PC-9 (cell line): Measurements from ENCODE around the gene FGD6. TPM values are rescaled to one million over a fixed set of nuclear protein-coding genes. Genes with fewer than 3 reads are reported as not detected.

Source experiments
- BruUV-seq: library from RNA; stranded (reverse); fragments of 400-500 nt; replicated peaks from 2 replicates; lab custom pipeline; 2021; lab: Mats Ljungman, UMichigan
- CTCF ChIA-PET: fragments of 300-600 bp; sonication (Branson Sonifier 250); formaldehyde crosslinking; loops from one replicate; lab custom pipeline; 2022; ENCODE audit warnings: antibody characterized with exemption; lab: Charles Lee
- POLR2A ChIA-PET: fragments of 300-600 bp; sonication (Branson Sonifier 250); formaldehyde crosslinking; loops from one replicate; lab custom pipeline; 2022; ENCODE audit warnings: antibody characterized with exemption; ENCODE audit not compliant: unreplicated experiment; lab: Charles Lee
- DNase-seq, 2 experiments: peaks; one replicate each; pipeline versions ENCODE4 v3.0.0 to v3.0.0-alpha.2; 2015 to 2022; ENCODE audit warnings: mixed read lengths in 1 of 2
- H2AFZ ChIP-seq: fragments of 200-600 bp; sonication (generic); 2 replicates; pipeline ENCODE4 v1.8.1; 2017; ENCODE audit warnings: antibody characterized with exemption
- H3F3A ChIP-seq: fragments of 200-600 bp; sonication (generic); 2 replicates; pipeline ENCODE4 v1.8.1; 2017; ENCODE audit warnings: antibody characterized with exemption, mild to moderate bottlenecking, low read depth; ENCODE audit not compliant: insufficient read depth
- H3K27ac ChIP-seq: fragments of 200-600 bp; sonication (generic); 2 replicates; pipeline ENCODE4 v1.6.1; 2016; ENCODE audit warnings: mixed run types
- H3K27me3 ChIP-seq: fragments of 200-600 bp; sonication (generic); 2 replicates; pipeline ENCODE4 v1.6.1; 2016; ENCODE audit warnings: low read depth, mixed run types; ENCODE audit not compliant: insufficient read depth
- H3K36me3 ChIP-seq: fragments of 200-600 bp; sonication (generic); 2 replicates; pipeline ENCODE4 v1.6.1; 2016; ENCODE audit warnings: low read depth, mixed run types
- H3K4me1 ChIP-seq: fragments of 200-600 bp; sonication (generic); replicated peaks from 2 replicates; pipeline ENCODE4 v1.6.1; 2016; ENCODE audit warnings: mixed run types; ENCODE audit not compliant: insufficient read depth
- H3K4me2 ChIP-seq: fragments of 200-600 bp; sonication (generic); 2 replicates; pipeline ENCODE4 v1.6.1; 2017; ENCODE audit warnings: mixed run types
- H3K4me3 ChIP-seq: fragments of 200-600 bp; sonication (generic); 2 replicates; pipeline ENCODE4 v1.6.1; 2016; ENCODE audit warnings: mixed run types
- H3K79me2 ChIP-seq: fragments of 200-600 bp; sonication (generic); 2 replicates; pipeline ENCODE4 v1.6.1; 2017; ENCODE audit warnings: low read depth, mixed run types
- H3K9me2 ChIP-seq: fragments of 200-600 bp; sonication (generic); 2 replicates; pipeline ENCODE4 v1.8.1; 2017; ENCODE audit warnings: mild to moderate bottlenecking; ENCODE audit not compliant: insufficient read depth
- H3K9me3 ChIP-seq: fragments of 200-600 bp; sonication (generic); 2 replicates; pipeline ENCODE4 v1.8.1; 2016; ENCODE audit warnings: low read depth; ENCODE audit not compliant: insufficient read depth
- H4K20me1 ChIP-seq: fragments of 200-600 bp; sonication (generic); 2 replicates; pipeline ENCODE4 v1.8.1; 2017; ENCODE audit not compliant: insufficient read depth
- CTCF ChIP-seq: fragments of 200-600 bp; sonication (generic); conservative IDR thresholded peaks from 2 replicates; pipeline ENCODE4 v1.6.1; 2017; ENCODE audit warnings: mixed run types, antibody characterized with exemption, mild to moderate bottlenecking, moderate library complexity
- EZH2 ChIP-seq: fragments of 200-600 bp; sonication (generic); IDR thresholded peaks from 2 replicates; pipeline ENCODE4 v1.8.0; 2017; ENCODE audit warnings: antibody characterized with exemption, low read depth
- intact Hi-C: fragments of 100-400 bp; cut with micrococcal nuclease; formaldehyde crosslinking; loops from one replicate; pipeline ENCODE4 v1.10.0; 2022; ENCODE audit not compliant: unreplicated experiment
- total RNA-seq: library from RNA; stranded (reverse); gene quantifications from 2 replicates; pipeline ENCODE4 v1.2.3, GENCODE V29; 2021

FGD6 gene
- total RNA-seq, 1 experiment from 2014 or later, result 22.0 TPM

GRCh38 chr12:95151821-95152220, 65.4 kb downstream of the FGD6 start:
- intact Hi-C loops, result no loop called here
- Histone ChIP-seq H2AFZ (no peak overlapping the region), H3K4me3 (no peak overlapping the region), H4K20me1 (no peaks in the 10 kb centered on the region), H3K27ac (no peak overlapping the region), H3K79me2 (no peaks in the 10 kb centered on the region), H3K36me3 (no peaks in the 10 kb centered on the region), H3K9me3 (no peaks in the 10 kb centered on the region), H3K4me2 (no peak overlapping the region), H3F3A (0 out of 2 replicates have a peak, but pooled peaks cover 4% of the 10 kb centered on the region), H3K27me3 (no peaks in the 10 kb centered on the region), H3K4me1 (no peaks in the 10 kb centered on the region), H3K9me2 (no peaks in the 10 kb centered on the region)
- TF ChIP-seq CTCF, result no peak
- TF ChIP-seq EZH2, result no peak
- CTCF ChIA-PET, result interaction anchor here (0.5 kb wide), 1 partner anchor 382 kb away, joined by 7 read pairs; no protein-coding TSS in a partner anchor
- POLR2A ChIA-PET, result no interaction called here
- DNase-seq, result no peak
- BruUV-seq, result no TSS peak

- Histone ChIP-seq H3K36me3 (no peaks in the 10 kb centered on the region), H3K9me2 (no peaks in the 10 kb centered on the region), H3K4me1 (no peaks in the 10 kb centered on the region), H3K9me3 (no peaks in the 10 kb centered on the region), H4K20me1 (no peaks in the 10 kb centered on the region), H3K4me3 (no peak overlapping the region), H3K27ac (no peak overlapping the region), H2AFZ (no peak overlapping the region), H3F3A (0 out of 2 replicates have a peak, but pooled peaks cover 4% of the 10 kb centered on the region), H3K4me2 (no peak overlapping the region), H3K79me2 (no peaks in the 10 kb centered on the region), H3K27me3 (no peaks in the 10 kb centered on the region)
- POLR2A ChIA-PET, result no interaction called here
- TF ChIP-seq EZH2, result no peak
- TF ChIP-seq CTCF, result no peak
- no peak for DNase-seq
- BruUV-seq, result TSS peak; percentile 14
- intact Hi-C loops, result no loop called here
- CTCF ChIA-PET, result interaction anchor here (0.5 kb wide), 1 partner anchor 383 kb away, joined by 7 read pairs; no protein-coding TSS in a partner anchor
Measured at GRCh38 chr12:95151406-95151805, 65.9 kb downstream of the FGD6 start.

GRCh38 chr12:95150501-95150900, 66.8 kb downstream of the FGD6 start:
- BruUV-seq, result no TSS peak
- Histone ChIP-seq H3F3A (0 out of 2 replicates have a peak, but pooled peaks cover 4% of the 10 kb centered on the region), H3K4me2 (no peak overlapping the region), H2AFZ (no peak overlapping the region), H4K20me1 (no peaks in the 10 kb centered on the region), H3K9me2 (no peaks in the 10 kb centered on the region), H3K4me1 (no peaks in the 10 kb centered on the region), H3K9me3 (no peaks in the 10 kb centered on the region), H3K36me3 (no peaks in the 10 kb centered on the region), H3K27me3 (no peaks in the 10 kb centered on the region), H3K79me2 (no peaks in the 10 kb centered on the region), H3K27ac (no peak overlapping the region), H3K4me3 (no peak overlapping the region)
- no peak for TF ChIP-seq EZH2
- no peak for TF ChIP-seq CTCF
- no peak for DNase-seq
- ChIA-PET POLR2A (no interaction called here), CTCF (no interaction called here)
- intact Hi-C loops, result no loop called here
